ENCODE results near the gene CACTIN.

- TF ChIP-seq CTCF (IDR thresholded peaks at IDR 0.05) (no peak), POLR2A (IDR thresholded peaks at IDR 0.05) (no peak), POLR2AphosphoS5 (IDR thresholded peaks at IDR 0.05) (no peak)
These were observed 12.9 kb upstream of the CACTIN start for GRCh38 chr19:3639479-3639878.

Data from sigmoid colon (tissue), 4 donors.